NCI-H2029 (cell line): Measurements from ENCODE around the gene MUC21.
"Not testable (repeated sequence)": the region's sequence is repeated elsewhere in the genome, so short reads cannot be mapped to it uniquely, and the experiment has no call there.

Experiments used
- DNase-seq: peaks from one replicate; lab custom pipeline; 2025; lab: John Stamatoyannopoulos, UW

MUC21 gene

GRCh38 chr6:31008165-31008564 is 24.6 kb downstream of the MUC21 start:
- DNase-seq, result no peak

GRCh38 chr6:31009731-31010130 is 26.2 kb downstream of the MUC21 start:
- no peak for DNase-seq

- no peak for DNase-seq
These were observed 27.0 kb downstream of the MUC21 start, which contains the start of gene MUC22 for GRCh38 chr6:31010393-31011060. TSS of gene MUC22 (plus strand) at chr6:31010474. CDS start at chr6:31010707, 233 bp downstream.

GRCh38 chr6:31011153-31011552 is 27.6 kb downstream of the MUC21 start:
- no peak for DNase-seq

- DNase-seq, result no peak
These were observed 33.3 kb downstream of the MUC21 start for GRCh38 chr6:31016659-31017299.

GRCh38 chr6:31017436-31017835 is 33.9 kb downstream of the MUC21 start:
- DNase-seq, result not testable (repeated sequence)

GRCh38 chr6:31020057-31020456 is 36.5 kb downstream of the MUC21 start:
- DNase-seq, result no peak

- not testable (repeated sequence) for DNase-seq
These were observed 37.2 kb downstream of the MUC21 start for GRCh38 chr6:31020631-31021255.

- DNase-seq, result not testable (repeated sequence)
These were observed 38.4 kb downstream of the MUC21 start for GRCh38 chr6:31021705-31022531.

- no peak for DNase-seq
These were observed 42.1 kb downstream of the MUC21 start for GRCh38 chr6:31025595-31025994.

GRCh38 chr6:31031095-31031494 is 47.6 kb downstream of the MUC21 start:
- DNase-seq, result no peak

- no peak for DNase-seq
These were observed 49.6 kb downstream of the MUC21 start for GRCh38 chr6:31033075-31033474.

GRCh38 chr6:31035862-31036497 is 52.5 kb downstream of the MUC21 start:
- DNase-seq, result no peak

GRCh38 chr6:31037169-31037568 is 53.7 kb downstream of the MUC21 start:
- no peak for DNase-seq

- no peak for DNase-seq
These were observed 54.2 kb downstream of the MUC21 start for GRCh38 chr6:31037682-31038081.

- no peak for DNase-seq
These were observed 55.0 kb downstream of the MUC21 start for GRCh38 chr6:31038559-31038958.
